Large intestine (tissue), 12 donors: ENCODE results near the gene ARL3. TPM values are rescaled to one million over a fixed set of nuclear protein-coding genes. Genes with fewer than 3 reads are reported as not detected.
A peak's percentile ranks its signal among the peaks of the same experiment; 100 is the strongest.
"Not testable (repeated sequence)": the region's sequence is repeated elsewhere in the genome, so short reads cannot be mapped to it uniquely, and the experiment has no call there.

ENCODE experiments used
- DNase-seq, 2 donors: peaks; one replicate each; pipeline versions ENCODE4 v3.0.0 to v3.0.0-alpha.2; 2013
- H3K27ac ChIP-seq: one replicate; pipeline ENCODE4 v1.5.1; 2013; ENCODE audit warnings: low read length
- H3K27me3 ChIP-seq: 2 replicates; pipeline ENCODE4 v1.6.1; 2013; ENCODE audit warnings: low read length; ENCODE audit not compliant: control insufficient read depth, insufficient read depth
- H3K36me3 ChIP-seq: 2 replicates; pipeline ENCODE4 v1.6.1; 2013; ENCODE audit warnings: low read length; ENCODE audit not compliant: control insufficient read depth, insufficient read depth
- H3K4me1 ChIP-seq: one replicate; pipeline ENCODE4 v1.6.1; 2013; ENCODE audit warnings: low read length; ENCODE audit not compliant: control insufficient read depth, insufficient read depth
- H3K4me3 ChIP-seq: one replicate; pipeline ENCODE4 v1.5.1; 2013; ENCODE audit warnings: low read length
- H3K9me3 ChIP-seq: one replicate; pipeline ENCODE4 v1.6.1; 2013; ENCODE audit warnings: mild to moderate bottlenecking, low read depth, low read length, moderate library complexity; ENCODE audit not compliant: control insufficient read depth
- WGBS: methylation state at CpG from one replicate; pipeline ENCODE4 v1.1.5; 2013; ENCODE audit warnings: low lambda C conversion rate; ENCODE audit not compliant: insufficient coverage; 5-methylcytosine and 5-hydroxymethylcytosine counted together
- long read RNA-seq, 11 donors: transcript quantifications; one replicate each; lab custom pipeline, GENCODE V29; 2026
- polyA plus RNA-seq: library from polyadenylated mRNA; unstranded; fragments of 120-200 nt; gene quantifications from one replicate; pipeline ENCODE4 v1.2.1, GENCODE V29; 2013

ARL3 gene, protein sequence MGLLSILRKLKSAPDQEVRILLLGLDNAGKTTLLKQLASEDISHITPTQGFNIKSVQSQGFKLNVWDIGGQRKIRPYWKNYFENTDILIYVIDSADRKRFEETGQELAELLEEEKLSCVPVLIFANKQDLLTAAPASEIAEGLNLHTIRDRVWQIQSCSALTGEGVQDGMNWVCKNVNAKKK
- polyA plus RNA-seq: 9.0 TPM
- long read RNA-seq, donor 1, transcript ARL3-201 (6 exons, 3,844 nt): major isoform, 9 of 42 reads
- long read RNA-seq, donor 1, partial matches to known transcripts: 33 of 42 reads
- long read RNA-seq, donor 1, other reads (novel, unspliced or antisense): 0 of 42 reads
- long read RNA-seq, donor 2, transcript ARL3-201 (6 exons, 3,844 nt): major isoform, 23 of 23 reads
- long read RNA-seq, donor 2, partial matches to known transcripts: 0 of 23 reads
- long read RNA-seq, donor 2, other reads (novel, unspliced or antisense): 0 of 23 reads
- long read RNA-seq, donor 3: 0 reads
- long read RNA-seq, donor 4, partial matches to known transcripts: 0 of 1 reads
- long read RNA-seq, donor 4, other reads (novel, unspliced or antisense): 0 of 1 reads
- long read RNA-seq, donor 5, transcript ARL3-201 (6 exons, 3,844 nt): major isoform, 12 of 12 reads
- long read RNA-seq, donor 5, partial matches to known transcripts: 0 of 12 reads
- long read RNA-seq, donor 5, other reads (novel, unspliced or antisense): 0 of 12 reads
- long read RNA-seq, donor 6, transcript ARL3-201 (6 exons, 3,844 nt): major isoform, 11 of 11 reads
- long read RNA-seq, donor 6, partial matches to known transcripts: 0 of 11 reads
- long read RNA-seq, donor 6, other reads (novel, unspliced or antisense): 0 of 11 reads
- long read RNA-seq, donor 7, transcript ARL3-201 (6 exons, 3,844 nt): major isoform, 21 of 21 reads
- long read RNA-seq, donor 7, partial matches to known transcripts: 0 of 21 reads
- long read RNA-seq, donor 7, other reads (novel, unspliced or antisense): 0 of 21 reads
- long read RNA-seq, donor 8, transcript ARL3-201 (6 exons, 3,844 nt): major isoform, 20 of 20 reads
- long read RNA-seq, donor 8, partial matches to known transcripts: 0 of 20 reads
- long read RNA-seq, donor 8, other reads (novel, unspliced or antisense): 0 of 20 reads
- long read RNA-seq, donor 9, transcript ARL3-201 (6 exons, 3,844 nt): major isoform, 19 of 26 reads
- long read RNA-seq, donor 9, partial matches to known transcripts: 7 of 26 reads
- long read RNA-seq, donor 9, other reads (novel, unspliced or antisense): 0 of 26 reads
- long read RNA-seq, donor 10, transcript ARL3-201 (6 exons, 3,844 nt): major isoform, 23 of 29 reads
- long read RNA-seq, donor 10, partial matches to known transcripts: 6 of 29 reads
- long read RNA-seq, donor 10, other reads (novel, unspliced or antisense): 0 of 29 reads
- long read RNA-seq, donor 11, transcript ARL3-201 (6 exons, 3,844 nt): major isoform, 13 of 18 reads
- long read RNA-seq, donor 11, partial matches to known transcripts: 5 of 18 reads
- long read RNA-seq, donor 11, other reads (novel, unspliced or antisense): 0 of 18 reads

DNA sequence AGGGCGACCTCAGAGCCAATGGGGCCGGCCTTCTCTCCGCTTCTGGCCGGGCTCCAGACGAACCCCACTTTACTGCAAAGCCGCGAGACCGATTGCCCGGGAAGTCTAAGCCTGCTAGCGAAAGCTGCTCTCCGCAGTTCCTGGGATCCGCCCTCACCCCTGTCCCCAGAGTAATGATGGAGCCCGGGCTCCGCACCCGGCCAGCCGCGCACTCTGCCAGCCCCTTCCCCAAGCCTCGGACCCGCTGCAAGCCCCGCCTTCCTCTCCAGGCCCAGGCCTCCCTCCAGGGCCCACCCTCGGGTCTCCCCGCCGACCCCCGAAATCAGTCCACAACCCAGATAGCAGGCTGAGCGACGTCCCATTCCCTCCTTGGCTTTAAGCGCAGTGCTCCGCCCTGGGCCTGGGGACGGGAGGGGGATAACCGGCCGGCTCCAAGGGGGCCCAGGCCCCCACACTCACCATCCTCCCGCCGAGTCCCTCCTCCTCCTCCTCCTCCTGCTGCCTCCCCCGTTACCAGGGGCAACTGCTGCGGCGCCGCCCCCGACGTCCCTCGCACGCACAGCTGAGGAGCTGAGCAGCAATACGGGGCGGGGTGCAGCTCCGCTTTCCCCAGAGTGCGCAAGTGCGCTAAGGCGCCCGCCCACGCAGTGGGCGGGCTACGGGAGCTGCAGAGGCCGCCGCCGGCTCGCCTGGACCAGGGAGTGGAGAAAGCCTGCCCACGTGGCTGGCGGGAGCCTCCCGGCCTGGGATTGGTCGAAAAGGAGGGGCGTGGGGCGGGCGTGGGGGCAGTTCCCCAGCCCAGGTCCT, at the start of gene ARL3:
TSS of gene ARL3 (minus strand) at position 584 of the 807 bp plus-strand sequence. CDS start at position 462, 122 bp downstream.
- WGBS: no CpG with 5 or more reads among the region's 62 CpGs
- H3K4me1 ChIP-seq: peaks cover 8% of the 10 kb centered on the region
- DNase-seq: peak; percentile 98 to 99
- peak within 1 kb of the TSS; percentile 90 for H3K4me3 ChIP-seq
- no peaks in the 10 kb centered on the region for H3K36me3 ChIP-seq
- H3K9me3 ChIP-seq: no peaks in the 10 kb centered on the region
- no peaks in the 10 kb centered on the region for H3K27me3 ChIP-seq
- H3K27ac ChIP-seq: peak within 1 kb of the TSS; percentile 84

DNA sequence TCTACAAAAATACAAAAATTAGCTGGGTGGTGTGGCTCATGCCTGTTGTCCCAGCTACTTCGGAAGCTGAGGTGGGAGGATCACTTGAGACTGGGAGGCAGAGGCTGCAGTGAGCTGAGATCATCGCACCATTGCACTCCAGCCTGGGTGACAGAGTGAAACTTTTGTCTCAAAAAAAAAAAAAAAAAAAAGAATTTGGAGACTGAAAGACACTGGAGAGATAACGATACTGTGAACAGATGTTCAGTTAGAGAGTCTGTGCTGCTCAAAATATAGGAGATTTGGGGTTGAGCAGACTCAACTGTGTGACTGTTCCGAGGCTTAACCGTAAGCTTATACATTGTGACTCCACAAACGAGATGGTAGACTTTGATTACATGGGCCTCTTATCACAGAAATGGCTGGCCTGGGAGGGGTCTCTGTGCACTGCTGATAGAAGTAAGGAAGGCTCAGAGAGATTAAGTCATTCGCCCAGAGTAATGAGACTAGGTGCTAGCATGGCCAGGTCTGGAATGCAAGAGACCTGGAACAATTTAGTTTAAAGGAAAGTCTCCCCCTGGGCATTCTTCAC, 48.9 kb upstream of the ARL3 start:
- DNase-seq: no peak
- peaks cover 3% of the 10 kb centered on the region for H3K36me3 ChIP-seq
- no CpG with 5 or more reads among the region's 7 CpGs for WGBS
- no peak overlapping the region for H3K4me3 ChIP-seq
- no peaks in the 10 kb centered on the region for H3K27me3 ChIP-seq
- no peaks in the 10 kb centered on the region for H3K4me1 ChIP-seq
- no peak overlapping the region for H3K27ac ChIP-seq
- no peaks in the 10 kb centered on the region for H3K9me3 ChIP-seq

DNA sequence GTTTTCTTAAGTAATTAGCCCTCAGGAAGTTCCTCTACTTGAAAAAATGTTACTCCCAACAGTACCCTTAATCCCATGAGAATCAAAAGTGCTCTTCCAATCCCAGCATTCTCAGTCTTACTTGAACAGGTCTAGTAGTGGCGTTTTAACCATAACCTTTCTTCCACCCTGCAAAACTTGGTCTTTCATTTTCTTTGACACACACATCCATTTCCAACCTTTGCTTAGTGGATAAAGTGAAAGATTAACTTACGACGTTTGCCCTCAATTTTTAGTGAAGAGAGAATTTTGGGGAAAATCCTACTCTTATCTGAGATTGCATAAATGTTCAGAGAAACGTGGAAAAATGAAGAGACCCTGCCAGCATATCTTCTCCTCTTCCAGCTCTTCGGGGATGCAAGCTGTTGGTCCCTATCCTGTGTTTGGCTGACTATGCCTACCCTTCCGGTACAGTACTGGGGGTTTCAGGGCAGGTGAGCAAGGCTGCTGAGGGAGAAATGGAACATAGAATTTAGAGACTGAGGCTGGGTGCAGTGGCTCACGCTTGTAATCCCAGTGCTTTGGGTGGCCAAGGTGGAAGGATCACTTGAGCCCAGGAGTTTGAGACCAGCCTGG, 48.3 kb upstream of the ARL3 start:
- H3K36me3 ChIP-seq: peaks cover 3% of the 10 kb centered on the region
- no peaks in the 10 kb centered on the region for H3K27me3 ChIP-seq
- DNase-seq: no peak
- H3K27ac ChIP-seq: no peak overlapping the region
- H3K9me3 ChIP-seq: no peaks in the 10 kb centered on the region
- 100% methylated on average over 1 of the region's 7 CpGs for WGBS
- no peak overlapping the region for H3K4me3 ChIP-seq
- no peaks in the 10 kb centered on the region for H3K4me1 ChIP-seq

DNA sequence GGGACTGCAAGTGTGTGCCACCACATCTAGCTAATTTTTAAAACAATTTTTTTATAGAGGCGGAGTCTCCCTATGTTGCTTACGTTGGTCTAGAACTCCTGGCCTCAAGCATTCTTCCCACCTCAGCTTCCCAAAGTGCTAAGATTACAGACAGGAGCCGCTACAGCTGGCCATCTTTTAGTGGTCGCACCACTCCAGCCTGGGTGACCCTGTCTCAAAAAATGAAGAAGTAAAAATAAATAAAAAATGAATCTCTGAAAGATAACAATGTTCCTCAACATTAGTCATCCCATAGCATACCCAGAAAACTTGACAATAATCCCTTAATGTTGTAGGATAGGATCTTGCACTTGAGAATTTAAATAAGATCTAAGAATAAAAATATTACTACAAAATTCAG, 47.8 kb upstream of the ARL3 start:
- no peaks in the 10 kb centered on the region for H3K9me3 ChIP-seq
- no CpG with 5 or more reads among the region's 4 CpGs for WGBS
- no peaks in the 10 kb centered on the region for H3K27me3 ChIP-seq
- no peak for DNase-seq
- H3K36me3 ChIP-seq: peaks cover 3% of the 10 kb centered on the region
- H3K4me1 ChIP-seq: no peaks in the 10 kb centered on the region
- no peak overlapping the region for H3K4me3 ChIP-seq
- no peak overlapping the region for H3K27ac ChIP-seq

DNA sequence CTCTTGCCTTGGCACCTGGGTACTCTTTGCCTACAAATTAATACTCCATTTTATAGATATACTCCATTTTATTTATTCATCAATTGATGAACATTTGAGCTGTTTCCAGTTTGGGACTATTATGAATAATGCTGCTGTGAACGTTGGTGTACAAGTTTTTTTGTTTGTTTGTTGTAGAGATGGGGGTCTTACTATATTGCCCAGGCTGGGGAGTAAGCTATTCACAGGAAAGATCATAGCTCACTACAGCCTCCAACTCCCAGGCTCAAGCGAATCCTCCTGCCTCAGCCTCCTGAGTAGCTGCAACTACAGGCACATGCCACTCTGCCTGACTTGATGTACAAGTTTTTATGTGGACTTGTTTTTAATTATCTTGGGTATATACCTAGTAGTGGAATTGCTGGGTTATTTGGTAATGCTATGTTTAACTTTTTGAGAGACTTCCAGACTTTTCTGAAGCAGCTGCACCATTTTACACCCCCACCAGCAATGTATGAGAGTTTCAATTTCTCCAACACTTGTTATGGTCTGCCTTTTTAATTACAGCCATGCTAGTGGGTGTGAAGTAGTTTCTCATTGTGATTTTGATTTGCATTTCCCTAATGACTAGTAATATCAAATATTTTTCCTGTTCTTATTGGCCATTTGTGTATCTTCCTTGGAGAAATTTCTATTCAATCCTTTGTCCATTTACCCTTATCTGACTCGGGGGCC, 45.5 kb upstream of the ARL3 start:
- 83% methylated on average over 1 of the region's 3 CpGs for WGBS
- Histone ChIP-seq H3K9me3 (no peaks in the 10 kb centered on the region), H3K4me3 (no peak overlapping the region), H3K4me1 (no peaks in the 10 kb centered on the region), H3K27ac (no peak overlapping the region), H3K27me3 (no peaks in the 10 kb centered on the region), H3K36me3 (peaks cover 3% of the 10 kb centered on the region)
- no peak for DNase-seq

DNA sequence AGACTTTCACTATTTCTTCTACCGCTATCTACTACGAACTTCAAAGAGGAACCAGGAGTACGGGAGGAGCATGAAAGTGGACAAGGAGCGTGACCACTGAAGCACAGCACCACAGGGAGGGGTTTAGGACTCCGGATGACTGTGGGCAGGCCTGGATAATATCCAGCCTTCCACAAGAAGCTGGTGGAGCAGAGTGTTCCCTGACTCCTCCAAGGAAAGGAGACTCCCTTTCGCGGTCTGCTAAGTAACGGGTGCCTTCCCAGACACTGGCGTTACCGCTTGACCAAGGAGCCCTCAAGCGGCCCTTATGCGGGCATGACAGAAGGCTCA, 44.7 kb upstream of the ARL3 start:
- not testable (repeated sequence) for DNase-seq, H3K27ac ChIP-seq, H3K27me3 ChIP-seq, H3K9me3 ChIP-seq, H3K4me3 ChIP-seq, H3K36me3 ChIP-seq, H3K4me1 ChIP-seq
- no CpG with 5 or more reads among the region's 12 CpGs for WGBS

DNA sequence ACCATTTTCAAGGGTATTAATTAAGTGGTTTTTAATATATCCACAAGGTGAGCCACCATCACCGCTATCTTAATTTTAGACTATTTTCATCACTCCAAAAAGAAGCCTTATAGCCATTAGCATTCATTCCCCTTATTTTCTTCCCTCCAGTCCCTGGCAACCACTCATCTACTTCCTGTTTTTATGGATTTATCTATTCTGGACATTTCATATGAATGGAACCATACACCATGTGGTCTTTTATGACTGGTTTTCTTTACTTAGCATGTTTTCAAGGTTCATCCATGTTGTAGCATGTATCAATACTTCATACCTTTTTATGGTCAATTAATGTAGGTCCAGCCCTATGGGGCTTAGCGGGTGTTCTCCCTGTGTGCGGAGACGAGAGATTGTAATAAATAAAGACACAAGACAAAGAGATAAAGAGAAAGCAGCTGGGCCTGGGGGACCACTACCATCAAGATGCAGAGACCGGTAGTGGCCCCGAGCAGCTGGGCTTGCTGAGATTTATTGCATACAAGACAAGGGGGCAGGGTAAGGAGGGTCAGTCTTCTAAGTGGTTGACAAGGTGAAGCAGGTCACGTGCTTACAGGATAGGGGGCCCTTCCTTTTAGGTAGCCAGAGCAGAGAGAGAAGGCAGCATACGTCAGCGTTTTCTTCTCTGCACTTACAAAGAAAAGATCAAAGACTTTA, 44.2 kb upstream of the ARL3 start:
- DNase-seq: no peak
- 83% methylated on average over 2 of the region's 9 CpGs for whole genome bisulfite sequencing
- no peaks in the 10 kb centered on the region for H3K27me3 ChIP-seq
- H3K4me3 ChIP-seq: no peak overlapping the region
- no peaks in the 10 kb centered on the region for H3K9me3 ChIP-seq
- H3K36me3 ChIP-seq: peaks cover 2% of the 10 kb centered on the region
- H3K4me1 ChIP-seq: no peaks in the 10 kb centered on the region
- no peak overlapping the region for H3K27ac ChIP-seq

DNA sequence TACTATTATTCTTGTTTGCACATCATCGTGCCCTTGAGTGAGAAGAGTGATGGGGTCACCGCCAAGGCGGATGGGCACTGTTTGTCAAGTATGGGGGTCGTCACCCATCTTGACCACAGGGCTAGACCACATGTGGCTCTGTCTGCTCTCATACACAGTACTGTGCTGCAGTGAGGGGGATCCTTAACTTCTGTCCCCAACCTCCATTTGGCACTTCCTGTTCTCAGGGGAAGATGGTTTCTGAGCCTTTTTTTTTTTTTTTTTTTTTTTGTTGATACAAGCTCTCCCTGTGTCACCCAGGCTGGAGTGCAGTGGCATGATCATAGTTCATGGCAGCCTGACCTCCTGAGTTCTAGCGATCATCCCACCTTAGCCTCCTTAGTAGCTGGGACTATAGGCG, 43.1 kb upstream of the ARL3 start:
- Histone ChIP-seq H3K4me1 (no peaks in the 10 kb centered on the region), H3K27me3 (no peaks in the 10 kb centered on the region), H3K27ac (no peak overlapping the region), H3K4me3 (no peak overlapping the region), H3K36me3 (no peaks in the 10 kb centered on the region), H3K9me3 (no peaks in the 10 kb centered on the region)
- no peak for DNase-seq
- no CpG with 5 or more reads among the region's 6 CpGs for WGBS
